Retina (tissue), 1 donor: ENCODE results near the gene SLMAP.
A peak's percentile ranks its signal among the peaks of the same experiment; 100 is the strongest.

Experiments
- DNase-seq: peaks from one replicate; pipeline ENCODE4 v3.0.0-alpha.2; 2016

The SLMAP gene, protein sequence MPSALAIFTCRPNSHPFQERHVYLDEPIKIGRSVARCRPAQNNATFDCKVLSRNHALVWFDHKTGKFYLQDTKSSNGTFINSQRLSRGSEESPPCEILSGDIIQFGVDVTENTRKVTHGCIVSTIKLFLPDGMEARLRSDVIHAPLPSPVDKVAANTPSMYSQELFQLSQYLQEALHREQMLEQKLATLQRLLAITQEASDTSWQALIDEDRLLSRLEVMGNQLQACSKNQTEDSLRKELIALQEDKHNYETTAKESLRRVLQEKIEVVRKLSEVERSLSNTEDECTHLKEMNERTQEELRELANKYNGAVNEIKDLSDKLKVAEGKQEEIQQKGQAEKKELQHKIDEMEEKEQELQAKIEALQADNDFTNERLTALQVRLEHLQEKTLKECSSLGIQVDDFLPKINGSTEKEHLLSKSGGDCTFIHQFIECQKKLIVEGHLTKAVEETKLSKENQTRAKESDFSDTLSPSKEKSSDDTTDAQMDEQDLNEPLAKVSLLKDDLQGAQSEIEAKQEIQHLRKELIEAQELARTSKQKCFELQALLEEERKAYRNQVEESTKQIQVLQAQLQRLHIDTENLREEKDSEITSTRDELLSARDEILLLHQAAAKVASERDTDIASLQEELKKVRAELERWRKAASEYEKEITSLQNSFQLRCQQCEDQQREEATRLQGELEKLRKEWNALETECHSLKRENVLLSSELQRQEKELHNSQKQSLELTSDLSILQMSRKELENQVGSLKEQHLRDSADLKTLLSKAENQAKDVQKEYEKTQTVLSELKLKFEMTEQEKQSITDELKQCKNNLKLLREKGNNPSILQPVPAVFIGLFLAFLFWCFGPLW

GRCh38 chr3:57755741-57756527 lies at the start of gene SLMAP:
SLMAP (plus strand) TSS chr3:57756309; CDS start chr3:57757652, 1,343 bp downstream.
- DNase-seq: peak; percentile 98

DNA sequence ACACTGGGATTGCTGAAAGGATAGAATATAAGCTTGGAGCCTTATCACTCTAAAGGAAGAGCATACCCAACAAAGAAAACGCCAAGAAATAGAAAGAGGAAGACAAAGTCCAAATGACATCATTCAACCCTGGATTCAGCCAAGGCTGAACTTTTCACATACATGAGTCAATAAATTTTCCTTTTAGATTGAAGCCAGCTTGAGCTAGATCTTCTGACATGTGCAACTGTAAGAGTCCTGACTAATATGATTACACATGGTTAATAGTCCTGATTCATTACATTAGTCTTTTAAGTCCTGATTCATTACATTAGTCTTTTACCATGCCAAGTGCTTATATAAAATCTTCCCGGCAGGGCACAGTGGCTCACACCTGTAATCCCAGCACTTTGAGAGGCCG lies 49.6 kb upstream of the SLMAP start:
- no peak for DNase-seq

- DNase-seq: no peak
Measured at GRCh38 chr3:57709031-57709430, 47.1 kb upstream of the SLMAP start.

DNA sequence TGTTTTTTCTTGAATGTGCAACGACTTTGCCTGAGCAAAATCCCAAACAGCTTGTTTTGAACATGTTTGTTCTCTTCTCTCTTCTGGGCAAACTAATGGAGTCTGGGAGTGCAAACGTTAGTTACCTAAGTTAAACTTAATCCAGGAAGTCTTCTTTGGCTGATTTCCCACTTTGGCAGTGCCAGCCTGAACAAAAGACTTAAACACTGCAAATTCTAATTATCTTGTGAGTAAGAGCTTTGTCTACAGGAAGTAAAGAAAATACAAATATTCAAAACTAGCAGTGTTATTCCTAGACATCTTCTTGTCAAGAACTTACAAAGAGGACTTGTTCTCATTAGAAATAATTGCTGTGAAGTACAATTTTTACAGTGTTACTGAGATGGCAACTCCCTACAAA lies 46.5 kb upstream of the SLMAP start:
- no peak for DNase-seq

DNA sequence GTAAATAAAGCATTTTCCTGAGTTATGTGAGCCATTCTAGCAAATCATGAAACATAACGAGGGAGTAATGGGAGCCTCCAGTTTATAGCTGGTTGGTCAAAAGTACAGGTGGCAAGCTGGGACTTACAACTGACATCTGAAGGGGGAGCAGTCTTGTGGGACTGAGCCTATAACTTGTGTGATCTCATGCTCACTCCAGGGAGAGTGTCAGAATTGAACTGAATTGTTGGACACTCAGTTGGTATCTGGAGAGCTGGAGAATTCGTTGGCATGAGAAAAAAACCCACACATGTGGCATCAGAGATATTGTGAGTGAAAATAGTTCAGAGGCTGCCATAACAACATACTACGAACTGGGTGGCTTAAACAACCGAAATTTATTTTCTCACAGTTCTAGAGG lies 40.4 kb upstream of the SLMAP start:
- no peak for DNase-seq

GRCh38 chr3:57717205-57717868 lies 38.8 kb upstream of the SLMAP start:
- DNase-seq: no peak

GRCh38 chr3:57718118-57718517 lies 38.0 kb upstream of the SLMAP start:
- no peak for DNase-seq

DNA sequence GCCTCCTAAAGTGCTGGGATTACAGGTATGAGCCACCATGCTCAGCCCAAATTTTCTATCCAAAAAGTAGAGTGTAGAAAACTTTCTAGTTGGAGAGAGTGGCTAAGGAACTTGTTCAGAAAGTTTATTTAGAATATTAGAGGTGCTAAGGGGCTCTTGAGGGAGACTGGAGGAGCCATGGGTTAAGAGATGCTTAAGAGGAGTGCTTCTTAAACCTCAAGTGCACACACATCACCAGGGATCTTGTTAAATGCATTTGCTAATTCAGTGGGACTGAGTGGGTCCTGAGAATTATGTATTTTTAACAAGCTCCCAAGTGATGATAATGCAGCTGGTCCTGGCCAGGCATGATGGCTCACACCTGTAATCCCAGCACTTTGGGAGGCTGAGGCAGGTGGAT lies 29.7 kb upstream of the SLMAP start:
- DNase-seq: no peak

DNA sequence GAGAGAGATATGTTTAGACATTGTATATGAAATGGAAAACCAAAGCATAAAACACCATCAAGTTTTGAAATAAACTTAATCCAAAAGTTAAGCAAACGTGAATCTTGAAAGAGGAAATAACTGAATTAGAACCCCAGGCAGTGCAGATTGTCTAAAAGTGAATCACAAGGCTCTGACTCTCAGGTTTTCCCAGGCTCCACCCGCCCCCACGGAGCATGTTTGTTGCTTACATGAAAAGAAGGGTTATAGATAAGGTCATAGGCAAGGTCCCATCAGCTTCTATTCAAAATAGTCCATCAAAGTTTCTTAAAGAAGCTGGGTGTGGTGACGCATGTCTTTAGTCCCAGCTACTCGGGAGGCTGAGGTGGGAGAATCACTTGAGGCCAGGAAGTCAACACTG lies 29.0 kb upstream of the SLMAP start:
- no peak for DNase-seq

DNA sequence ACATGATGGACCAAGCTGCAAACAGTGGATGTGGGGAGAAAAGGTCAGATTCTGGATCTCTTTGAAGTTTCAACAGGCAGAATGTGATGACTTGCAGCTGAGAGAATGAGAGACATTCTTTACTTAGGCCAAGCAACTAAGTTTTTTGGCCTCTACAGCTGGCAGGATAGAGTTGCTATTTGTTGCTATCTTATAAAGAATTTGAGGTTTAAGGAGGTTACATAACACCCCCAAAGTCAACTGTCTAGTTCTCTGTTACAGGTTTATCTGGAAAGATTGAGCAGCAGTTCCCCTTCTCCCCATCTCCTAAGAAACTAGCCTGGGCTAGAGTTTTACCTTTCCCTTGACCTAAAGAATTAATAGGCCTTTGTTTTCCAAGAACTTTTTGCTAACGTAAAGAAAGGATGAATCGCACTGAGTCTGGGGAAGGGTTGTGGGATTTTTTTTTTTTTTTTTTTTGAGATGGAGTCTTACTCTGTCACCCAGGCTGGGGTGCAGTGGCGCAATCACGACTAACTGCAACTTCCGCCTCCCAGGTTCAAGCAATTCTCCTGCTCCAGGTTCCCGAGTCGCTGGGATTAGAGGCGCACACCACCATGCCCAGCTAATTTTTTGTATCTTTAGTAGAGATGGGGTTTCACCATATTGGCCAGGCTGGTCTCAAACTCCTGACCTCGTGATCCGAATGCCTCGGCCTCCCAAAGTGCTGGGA lies 26.6 kb upstream of the SLMAP start:
- DNase-seq: no peak

DNA sequence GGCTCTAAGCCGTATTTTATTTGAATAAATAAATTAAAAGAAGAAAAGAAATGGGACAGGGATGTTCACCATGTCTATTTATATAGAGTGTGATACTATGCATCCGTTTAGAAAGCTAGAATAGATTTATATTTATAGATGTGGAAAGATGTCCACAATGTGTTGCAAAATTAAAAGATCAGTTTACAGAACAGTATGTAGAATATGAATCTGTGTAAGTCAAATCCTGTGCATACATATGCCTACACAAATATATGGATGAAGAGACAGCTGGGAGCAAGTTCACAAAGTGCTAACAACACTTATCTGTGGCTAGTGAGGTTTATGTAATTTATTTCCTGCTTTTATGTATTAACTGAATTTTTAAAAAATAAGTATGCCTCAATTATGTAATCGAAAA lies 25.4 kb upstream of the SLMAP start:
- DNase-seq: no peak

- no peak for DNase-seq
Measured at GRCh38 chr3:57731311-57731710, 24.8 kb upstream of the SLMAP start.

- DNase-seq: no peak
Measured at GRCh38 chr3:57733790-57734189, 22.3 kb upstream of the SLMAP start.

- no peak for DNase-seq
Measured at GRCh38 chr3:57735405-57735804, 20.7 kb upstream of the SLMAP start.

DNA sequence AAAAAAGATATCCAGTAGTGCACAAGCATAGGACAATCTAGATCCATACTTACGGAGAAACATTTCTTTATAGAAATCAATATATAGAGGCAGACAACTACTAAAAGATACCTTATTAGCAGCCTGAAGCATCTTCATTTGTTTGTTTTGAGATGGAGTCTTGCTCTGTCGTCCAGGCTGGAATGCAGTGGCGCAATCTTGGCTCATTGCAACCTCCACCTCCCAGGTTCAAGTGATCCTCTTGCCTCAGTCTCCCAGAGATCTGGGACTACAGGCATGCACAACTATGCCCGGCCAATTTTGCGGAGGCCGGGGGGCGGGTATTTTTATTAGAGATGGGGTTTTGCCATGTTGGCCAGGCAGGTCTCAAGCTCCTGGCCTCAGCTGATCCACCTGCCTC lies 18.3 kb upstream of the SLMAP start:
- no peak for DNase-seq

- no peak for DNase-seq
Measured at GRCh38 chr3:57738391-57738790, 17.7 kb upstream of the SLMAP start.

DNA sequence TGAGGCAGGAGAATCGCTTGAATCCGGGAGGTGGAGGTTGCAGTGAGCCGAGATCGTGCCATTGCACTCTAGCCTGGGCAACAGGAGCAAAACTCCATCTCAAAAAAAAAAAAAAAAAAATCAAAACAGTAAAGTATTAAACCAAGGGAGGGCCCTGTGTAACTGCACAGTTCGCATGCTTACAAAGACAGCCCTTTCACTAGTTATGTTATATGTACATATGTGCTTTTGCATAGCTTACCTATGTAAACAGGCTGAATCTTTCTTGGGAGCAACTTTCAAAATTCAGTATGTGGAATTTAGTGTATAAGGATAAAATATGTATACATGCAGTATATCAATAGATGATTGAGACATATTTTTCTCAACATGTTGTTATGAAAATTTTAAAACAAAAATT lies 16.1 kb upstream of the SLMAP start:
- DNase-seq: no peak

GRCh38 chr3:57743496-57743895 lies 12.6 kb upstream of the SLMAP start:
- no peak for DNase-seq

DNA sequence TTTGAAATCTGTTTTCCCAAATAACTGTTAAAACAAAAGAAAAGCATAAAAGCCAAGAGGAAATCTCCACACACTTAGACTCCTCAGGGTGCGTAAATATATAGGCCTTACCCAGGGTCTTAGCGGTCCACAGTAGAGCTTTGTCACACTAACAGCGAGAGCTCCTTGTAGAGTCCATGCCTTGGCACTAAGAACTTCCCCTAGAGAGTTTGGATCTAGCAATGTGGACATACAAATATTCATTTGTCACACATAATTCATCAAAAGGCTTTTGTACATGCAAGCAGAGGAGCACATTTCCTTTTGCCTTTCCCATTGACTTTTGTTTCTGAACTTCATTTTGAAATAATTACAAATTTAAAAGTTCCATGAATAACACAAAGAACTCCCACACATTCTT lies 11.0 kb upstream of the SLMAP start:
- DNase-seq: no peak

- DNase-seq: no peak
Measured at GRCh38 chr3:57746156-57747010, 9.7 kb upstream of the SLMAP start.

GRCh38 chr3:57749542-57749941 lies 6.6 kb upstream of the SLMAP start:
- no peak for DNase-seq
